ENCODE measurements around the gene MADD. TPM values are rescaled to one million over a fixed set of nuclear protein-coding genes. Genes with fewer than 3 reads are reported as not detected.
A peak's percentile ranks its signal among the peaks of the same experiment; 100 is the strongest.

MADD gene
- total RNA-seq, 2 experiments from 2014 or later = 55.7 to 61.2 TPM

GRCh38 chr11:47358731-47359051 lies 88.8 kb downstream of the MADD start:
- TF ChIP-seq CTCF (IDR thresholded peaks at IDR 0.05) = no peak
- DNase-seq = no peak
- Mint-ChIP-seq H3K4me3 (no peak overlapping the region), H3K9me3 (no peaks in the 10 kb centered on the region), H3K27ac (no peak overlapping the region), H3K27me3 (no peaks in the 10 kb centered on the region), H3K4me1 (ENCODE audit: low read depth) (peaks cover 12% of the 10 kb centered on the region), H3K36me3 (ENCODE audit: low read depth) (no peaks in the 10 kb centered on the region)
- ATAC-seq = no peak
- intact Hi-C loops (cut with micrococcal nuclease) = no loop called here
- POLR2A ChIA-PET = interaction anchor here (1.1 kb wide), 1 partner anchor 122 kb away, joined by 3 read pairs; no protein-coding TSS in a partner anchor
- CTCF ChIA-PET = interaction anchor here (2.6 kb wide), 1 partner anchor 14 kb away, joined by 21 read pairs; no protein-coding TSS in a partner anchor

GRCh38 chr11:47359162-47359561 lies 89.2 kb downstream of the MADD start:
- no peaks in the 10 kb centered on the region for H3K27me3 Mint-ChIP-seq
- no peak for TF ChIP-seq CTCF (IDR thresholded peaks at IDR 0.05)
- DNase-seq (no peak), ATAC-seq (no peak)
- ChIA-PET POLR2A (interaction anchor here (1.0 to 1.1 kb wide), 2 partner anchors 68 to 122 kb away, joined by 3 to 4 read pairs; partner anchors contain the start of gene PSMC3), CTCF (interaction anchor here (1.0 to 2.6 kb wide), 3 partner anchors 13 to 181 kb away, joined by 3 to 21 read pairs (median 4); no protein-coding TSS in a partner anchor)
- intact Hi-C loops (cut with micrococcal nuclease) = no loop called here
- H3K4me3 Mint-ChIP-seq = no peak overlapping the region
- no peaks in the 10 kb centered on the region for H3K36me3 Mint-ChIP-seq (ENCODE audit: low read depth)
- peaks cover 12% of the 10 kb centered on the region for H3K4me1 Mint-ChIP-seq (ENCODE audit: low read depth)
- peak overlapping the region; percentile 48 for H3K27ac Mint-ChIP-seq
- H3K9me3 Mint-ChIP-seq = no peaks in the 10 kb centered on the region

- DNase-seq = peak; percentile 23
- POLR2A ChIA-PET = interaction anchor here (1.0 to 1.5 kb wide), 3 partner anchors 15 to 123 kb away, joined by 3 to 4 read pairs (median 4); partner anchors contain the start of gene PSMC3
- H3K27me3 Mint-ChIP-seq = no peaks in the 10 kb centered on the region
- H3K4me1 Mint-ChIP-seq (ENCODE audit: low read depth) = peaks cover 12% of the 10 kb centered on the region
- H3K9me3 Mint-ChIP-seq = no peaks in the 10 kb centered on the region
- intact Hi-C loops (cut with micrococcal nuclease) = no loop called here
- peak; percentile 37 for ATAC-seq
- no peak for TF ChIP-seq CTCF (IDR thresholded peaks at IDR 0.05)
- no peak overlapping the region for H3K4me3 Mint-ChIP-seq
- CTCF ChIA-PET = interaction anchor here (1.0 to 2.6 kb wide), 3 partner anchors 13 to 181 kb away, joined by 3 to 21 read pairs (median 4); no protein-coding TSS in a partner anchor
- no peaks in the 10 kb centered on the region for H3K36me3 Mint-ChIP-seq (ENCODE audit: low read depth)
- peak overlapping the region; percentile 48 for H3K27ac Mint-ChIP-seq
These were observed 89.7 kb downstream of the MADD start for GRCh38 chr11:47359586-47359985.

- ChIA-PET POLR2A (interaction anchor here (1.5 kb wide), 1 partner anchor 14 kb away, joined by 4 read pairs; no protein-coding TSS in a partner anchor), CTCF (interaction anchor here (1.0 to 2.6 kb wide), 3 partner anchors 12 to 182 kb away, joined by 3 to 21 read pairs (median 4); no protein-coding TSS in a partner anchor)
- DNase-seq = no peak
- intact Hi-C loops (cut with micrococcal nuclease) = no loop called here
- Mint-ChIP-seq H3K4me3 (no peak overlapping the region), H3K36me3 (ENCODE audit: low read depth) (no peaks in the 10 kb centered on the region), H3K27ac (no peak overlapping the region), H3K9me3 (no peaks in the 10 kb centered on the region), H3K27me3 (peaks cover 2% of the 10 kb centered on the region), H3K4me1 (ENCODE audit: low read depth) (peaks cover 12% of the 10 kb centered on the region)
- TF ChIP-seq CTCF (IDR thresholded peaks at IDR 0.05) = no peak
- ATAC-seq = no peak
These were observed 90.4 kb downstream of the MADD start for GRCh38 chr11:47360341-47360740.

GRCh38 chr11:47361419-47361818 lies 91.5 kb downstream of the MADD start:
- Mint-ChIP-seq H3K27me3 (peaks cover 2% of the 10 kb centered on the region), H3K9me3 (no peaks in the 10 kb centered on the region), H3K27ac (no peak overlapping the region), H3K4me1 (ENCODE audit: low read depth) (peaks cover 12% of the 10 kb centered on the region), H3K4me3 (no peak overlapping the region), H3K36me3 (ENCODE audit: low read depth) (no peaks in the 10 kb centered on the region)
- no peak for ATAC-seq
- POLR2A ChIA-PET = no interaction called here
- intact Hi-C loops (cut with micrococcal nuclease) = no loop called here
- no peak for TF ChIP-seq CTCF (IDR thresholded peaks at IDR 0.05)
- DNase-seq = no peak
- CTCF ChIA-PET = no interaction called here

Data from activated CD8-positive, alpha-beta T cell treated with anti-CD3 and anti-CD28 coated beads for 36 hours (primary cell).